CD14-positive monocyte (primary cell): ENCODE measurements around the gene DYNLT4. TPM values are rescaled to one million over a fixed set of nuclear protein-coding genes. Genes with fewer than 3 reads are reported as not detected.

Experiments
- DNase-seq, 3 donors: peaks; one replicate each; pipeline ENCODE4 v3.0.0-alpha.2; 2011 to 2022
- H2AFZ ChIP-seq: 2 replicates; pipeline ENCODE4 v1.6.0; 2012; ENCODE audit warnings: mild to moderate bottlenecking, low read depth, low read length, inconsistent platforms; ENCODE audit not compliant: insufficient read depth, poor library complexity, severe bottlenecking
- H3K27ac ChIP-seq, 2 donors: 1 replicate in 1 of 2; 2 replicates in 1 of 2; pipeline ENCODE4 v1.5.1; 2012 to 2013; ENCODE audit warnings: low read length in 2 of 2, control low read depth in 1 of 2, inconsistent platforms in 1 of 2, low read depth in 1 of 2, mild to moderate bottlenecking in 1 of 2
- H3K27me3 ChIP-seq, 2 donors: one replicate each; pipeline versions ENCODE4 v1.6.0 to v1.6.1; 2011 to 2013; ENCODE audit warnings: low read length in 2 of 2; ENCODE audit not compliant: control insufficient read depth in 2 of 2, insufficient read depth in 2 of 2
- H3K36me3 ChIP-seq, 2 donors: replicated peaks in 1 of 2; 1 replicate in 1 of 2; 2 replicates in 1 of 2; pipeline versions ENCODE4 v1.5.1 to v1.6.1; 2012 to 2013; ENCODE audit warnings: low read length in 2 of 2, control low read depth in 1 of 2, inconsistent platforms in 1 of 2, mild to moderate bottlenecking in 1 of 2; ENCODE audit not compliant: insufficient read depth in 2 of 2, control insufficient read depth in 1 of 2
- H3K4me1 ChIP-seq, 2 donors: 1 replicate in 1 of 2; 2 replicates in 1 of 2; pipeline versions ENCODE4 v1.5.1 to v1.6.1; 2012 to 2013; ENCODE audit warnings: low read length in 2 of 2, control low read depth in 1 of 2, inconsistent platforms in 1 of 2, mild to moderate bottlenecking in 1 of 2, moderate library complexity in 1 of 2; ENCODE audit not compliant: insufficient read depth in 2 of 2, control insufficient read depth in 1 of 2
- H3K4me2 ChIP-seq: replicated peaks from 2 replicates; pipeline ENCODE3; 2012; ENCODE audit warnings: low read length, moderate library complexity, mild to moderate bottlenecking; ENCODE audit not compliant: poor library complexity, severe bottlenecking; ENCODE audit errors: extremely low read depth
- H3K4me3 ChIP-seq, 3 experiments: fragments of 200-600 bp in 1 of 3; sonication (generic) in 1 of 3; replicated peaks in 1 of 3; 1 replicate in 2 of 3; 2 replicates in 1 of 3; pipeline ENCODE4 v1.5.1; 2011 to 2013; ENCODE audit warnings: low read length in 3 of 3, mild to moderate bottlenecking in 3 of 3, control low read depth in 2 of 3, low read depth in 2 of 3, inconsistent platforms in 1 of 3, moderate library complexity in 1 of 3
- H3K79me2 ChIP-seq: 2 replicates; pipeline ENCODE4 v1.6.0; 2012; ENCODE audit warnings: mild to moderate bottlenecking, control low read depth, inconsistent platforms, low read length, moderate library complexity; ENCODE audit not compliant: insufficient read depth
- H3K9ac ChIP-seq: 2 replicates; pipeline ENCODE4 v1.6.0; 2017; ENCODE audit warnings: low read length, mild to moderate bottlenecking; ENCODE audit not compliant: insufficient read depth, poor library complexity, severe bottlenecking
- H3K9me3 ChIP-seq, 2 donors: replicated peaks in 1 of 2; 1 replicate in 1 of 2; 2 replicates in 1 of 2; pipeline versions ENCODE4 v1.5.1 to v1.6.1; 2012 to 2013; ENCODE audit warnings: low read length in 2 of 2, control low read depth in 1 of 2; ENCODE audit not compliant: control insufficient read depth in 1 of 2, insufficient read depth in 1 of 2
- H4K20me1 ChIP-seq: 2 replicates; pipeline ENCODE4 v1.6.0; 2012; ENCODE audit warnings: mild to moderate bottlenecking, low read length, control low read depth, moderate library complexity; ENCODE audit not compliant: insufficient read depth
- H3K27ac Mint-ChIP-seq, 7 donors: one replicate each; pipeline ENCODE4 v1.8.0; 2020; ENCODE audit warnings: mild to moderate bottlenecking in 7 of 7, mixed read lengths in 7 of 7, moderate library complexity in 6 of 7, inconsistent platforms in 2 of 7
- H3K27me3 Mint-ChIP-seq, 3 donors: one replicate each; pipeline ENCODE4 v1.8.0; 2021 to 2022; ENCODE audit warnings: low read depth in 3 of 3, mild to moderate bottlenecking in 3 of 3, mixed read lengths in 3 of 3, moderate library complexity in 3 of 3, inconsistent platforms in 1 of 3
- H3K36me3 Mint-ChIP-seq, 2 donors: one replicate each; pipeline ENCODE4 v1.8.0; 2020; ENCODE audit warnings: mixed read lengths in 2 of 2, inconsistent platforms in 1 of 2, mild to moderate bottlenecking in 1 of 2
- H3K4me1 Mint-ChIP-seq: one replicate; pipeline ENCODE4 v1.8.0; 2020; ENCODE audit warnings: mild to moderate bottlenecking, mixed read lengths
- H3K4me3 Mint-ChIP-seq, 2 donors: one replicate each; pipeline ENCODE4 v1.8.0; 2020; ENCODE audit warnings: mild to moderate bottlenecking in 2 of 2, mixed read lengths in 2 of 2, moderate library complexity in 1 of 2
- H3K9me3 Mint-ChIP-seq, 7 donors: one replicate each; pipeline ENCODE4 v1.8.0; 2020 to 2022; ENCODE audit warnings: mixed read lengths in 7 of 7, mild to moderate bottlenecking in 6 of 7, moderate library complexity in 6 of 7, inconsistent platforms in 2 of 7
- CTCF ChIP-seq: fragments of 200-600 bp; IDR thresholded peaks from one replicate; pipeline ENCODE4 v1.8.0; 2022; ENCODE audit warnings: antibody characterized with exemption, mild to moderate bottlenecking
- WGBS: methylation state at CpG from one replicate; pipeline ENCODE4 v1.1.5; 2013; ENCODE audit warnings: missing lambda C conversion rate; ENCODE audit not compliant: insufficient coverage; 5-methylcytosine and 5-hydroxymethylcytosine counted together
- intact Hi-C, 2 donors: fragments of 100-400 bp; cut with micrococcal nuclease; formaldehyde crosslinking; loops; one replicate each; pipeline versions ENCODE4 v1.15.0 to v1.15.1; 2023
- polyA plus RNA-seq, 3 donors: library from polyadenylated mRNA; depleted of rRNA in 1 of 3; unstranded in 2 of 3; stranded (reverse) in 1 of 3; fragments of 300-500 nt in 2 of 3; fragments of >200 nt in 1 of 3; fragmentation: Illumina TruSeq in 2 of 3; gene quantifications; 1 replicate in 2 of 3; 2 replicates in 1 of 3; pipeline ENCODE4 v1.2.3, GENCODE V29; 2012 to 2021

The DYNLT4 gene
- polyA plus RNA-seq, 3 donors, result 0.91 to 2.8 (median 2.2) TPM

- peak overlapping the region in 1 of 2 donors; percentile 6 for H3K27ac ChIP-seq
- peaks cover 36 to 45% of the 10 kb centered on the region in 2 donors for H3K36me3 ChIP-seq
- H3K4me1 ChIP-seq, result peaks cover 41 to 53% of the 10 kb centered on the region in 2 donors
- Mint-ChIP-seq H3K4me3 (peak overlapping the region; percentile 94 to 98), H3K9me3 (peaks cover 0 to 1% (median 0%) of the 10 kb centered on the region in 7 donors), H3K27me3 (peaks cover 1 to 9% (median 4%) of the 10 kb centered on the region in 3 donors), H3K27ac (peak overlapping the region; percentile 61 to 98 (median 88)), H3K4me1 (peaks cover 29% of the 10 kb centered on the region), H3K36me3 (peaks cover 45 to 48% of the 10 kb centered on the region in 2 donors)
- peaks cover 19% of the 10 kb centered on the region for H3K79me2 ChIP-seq
- no peaks in the 10 kb centered on the region for H3K27me3 ChIP-seq
- H3K4me3 ChIP-seq, result peak overlapping the region; percentile 60 to 99 (median 76)
- H4K20me1 ChIP-seq, result peaks cover 35% of the 10 kb centered on the region
- peak; percentile 54 to 90 (median 63) for DNase-seq
- peak overlapping the region; percentile 96 for H3K4me2 ChIP-seq
- intact Hi-C loops, result loop anchor here (1.0 to 2.0 kb wide), 2 partner anchors 8 to 17 kb away; no protein-coding TSS in a partner anchor
- H3K9ac ChIP-seq, result peak overlapping the region; percentile 93
- H2AFZ ChIP-seq, result no peak overlapping the region
- 64% methylated on average over 7 of the region's 13 CpGs for WGBS
- H3K9me3 ChIP-seq, result no peaks in the 10 kb centered on the region
- TF ChIP-seq CTCF, result no peak
Measured at GRCh38 chr1:44801491-44802305, 5.5 kb downstream of the DYNLT4 start.

GRCh38 chr1:44799770-44800584 lies 7.2 kb downstream of the DYNLT4 start, which contains the start of gene PLK3:
TSS of gene PLK3 (plus strand) at chr1:44800377. CDS start at chr1:44800464, 87 bp downstream.
- peak within 1 kb of the TSS; percentile 98 to 100 (median 99) for H3K27ac Mint-ChIP-seq
- peaks cover 1 to 9% (median 4%) of the 10 kb centered on the region in 3 donors for H3K27me3 Mint-ChIP-seq
- peak within 1 kb of the TSS; percentile 93 for H3K9ac ChIP-seq
- no peaks in the 10 kb centered on the region for H3K9me3 ChIP-seq
- H4K20me1 ChIP-seq, result peaks cover 35% of the 10 kb centered on the region
- DNase-seq, result peak; percentile 97 to 99 (median 99)
- peaks cover 19% of the 10 kb centered on the region for H3K79me2 ChIP-seq
- H3K4me3 ChIP-seq, result peak within 1 kb of the TSS; percentile 60 to 99 (median 76)
- peak within 1 kb of the TSS; percentile 90 to 95 for H3K27ac ChIP-seq
- H3K4me2 ChIP-seq, result peak within 1 kb of the TSS; percentile 96
- peaks cover 20% of the 10 kb centered on the region for H3K4me1 Mint-ChIP-seq
- peak within 1 kb of the TSS; percentile 94 to 98 for H3K4me3 Mint-ChIP-seq
- intact Hi-C loops, result loop anchor here (2.0 to 10.0 kb wide), 3 partner anchors 19 to 505 kb away; no protein-coding TSS in a partner anchor
- H3K4me1 ChIP-seq, result peaks cover 29 to 38% of the 10 kb centered on the region in 2 donors
- WGBS, result under 1% methylated on average over 78 of the region's 79 CpGs
- peak within 1 kb of the TSS; percentile 84 for H2AFZ ChIP-seq
- H3K27me3 ChIP-seq, result no peaks in the 10 kb centered on the region
- TF ChIP-seq CTCF, result peak; percentile 90
- peaks cover 0 to 1% (median 0%) of the 10 kb centered on the region in 7 donors for H3K9me3 Mint-ChIP-seq
- peaks cover 28 to 29% of the 10 kb centered on the region in 2 donors for H3K36me3 ChIP-seq
- H3K36me3 Mint-ChIP-seq, result peaks cover 35 to 36% of the 10 kb centered on the region in 2 donors
